ENCODE measurements around the gene MKLN1. TPM values are rescaled to one million over a fixed set of nuclear protein-coding genes. Genes with fewer than 3 reads are reported as not detected.

MKLN1 gene
- total RNA-seq, 3 donors from 2014 or later (not counting 1 experiment from before 2014, with no cell fraction given): 59.1 to 79.6 (median 65.0) TPM

- H3K27me3 Mint-ChIP-seq (ENCODE audit: low read depth in 2 of 2): no peaks in the 10 kb centered on the region
- H3K27ac Mint-ChIP-seq: peak overlapping the region in 1 of 2 donors; percentile 46
- Histone ChIP-seq H3K36me3 (ENCODE audit: control insufficient read depth, insufficient read depth, low read length) (no peaks in the 10 kb centered on the region), H3K27me3 (ENCODE audit: control insufficient read depth, insufficient read depth, low read length) (no peaks in the 10 kb centered on the region), H3K9me3 (ENCODE audit: control insufficient read depth, insufficient read depth, low read length) (no peaks in the 10 kb centered on the region), H3K4me3 (ENCODE audit: low read length) (no peak overlapping the region), H3K27ac (ENCODE audit: low read length) (no peak overlapping the region), H3K4me1 (ENCODE audit: control insufficient read depth, insufficient read depth, low read length) (peaks cover 6% of the 10 kb centered on the region)
- peaks cover 69 to 78% of the 10 kb centered on the region in 2 donors for H3K4me1 Mint-ChIP-seq
- no peak for TF ChIP-seq CTCF (IDR thresholded peaks at IDR 0.05)
- no peak for ATAC-seq
- intact Hi-C loops (cut with micrococcal nuclease): loop anchor here (5.0 kb wide), 1 partner anchor 292 kb away; no protein-coding TSS in a partner anchor
- WGBS (ENCODE audit: insufficient coverage): 86% methylated on average over 1 of the region's 3 CpGs
- no peaks in the 10 kb centered on the region for H3K36me3 Mint-ChIP-seq
- H3K9me3 Mint-ChIP-seq: no peaks in the 10 kb centered on the region
- H3K4me3 Mint-ChIP-seq: peak overlapping the region; percentile 52
- no peak for DNase-seq
These were observed 31.6 kb downstream of the MKLN1 start for GRCh38 chr7:131359136-131359776.

DNA sequence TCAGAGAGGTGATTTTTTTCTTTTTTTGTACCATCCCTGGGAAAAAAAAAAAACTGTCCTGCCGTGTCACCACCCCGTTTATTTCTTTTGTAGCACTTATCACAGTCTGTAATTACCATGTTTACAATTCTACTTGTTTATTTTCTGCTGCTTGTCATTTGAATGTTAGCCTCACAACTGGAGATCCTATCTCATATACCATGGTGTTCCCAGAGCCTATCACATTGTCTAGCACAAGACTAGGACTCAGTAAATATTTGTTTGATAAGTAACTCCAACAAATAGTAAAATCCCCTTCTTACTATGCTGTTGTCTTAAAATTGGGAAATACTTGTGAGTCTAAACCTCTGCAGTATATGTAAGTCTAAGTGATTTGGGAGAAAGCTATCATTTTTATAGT is 36.0 kb downstream of the MKLN1 start:
- Histone ChIP-seq H3K27ac (ENCODE audit: low read length) (no peak overlapping the region), H3K9me3 (ENCODE audit: control insufficient read depth, insufficient read depth, low read length) (no peaks in the 10 kb centered on the region), H3K36me3 (ENCODE audit: control insufficient read depth, insufficient read depth, low read length) (no peaks in the 10 kb centered on the region), H3K27me3 (ENCODE audit: control insufficient read depth, insufficient read depth, low read length) (no peaks in the 10 kb centered on the region), H3K4me3 (ENCODE audit: low read length) (no peak overlapping the region), H3K4me1 (ENCODE audit: control insufficient read depth, insufficient read depth, low read length) (peaks cover 2% of the 10 kb centered on the region)
- no peaks in the 10 kb centered on the region for H3K36me3 Mint-ChIP-seq
- no peak for TF ChIP-seq CTCF (IDR thresholded peaks at IDR 0.05)
- WGBS (ENCODE audit: insufficient coverage): 82% methylated on average over 2 of the region's 2 CpGs
- ATAC-seq: no peak
- no peak for DNase-seq
- H3K27ac Mint-ChIP-seq: peak overlapping the region in 1 of 2 donors; percentile 29
- intact Hi-C loops (cut with micrococcal nuclease): no loop called here
- peaks cover 73 to 79% of the 10 kb centered on the region in 2 donors for H3K4me1 Mint-ChIP-seq
- no peaks in the 10 kb centered on the region for H3K9me3 Mint-ChIP-seq
- no peaks in the 10 kb centered on the region for H3K27me3 Mint-ChIP-seq (ENCODE audit: low read depth in 2 of 2)
- peak overlapping the region; percentile 45 for H3K4me3 Mint-ChIP-seq

DNA sequence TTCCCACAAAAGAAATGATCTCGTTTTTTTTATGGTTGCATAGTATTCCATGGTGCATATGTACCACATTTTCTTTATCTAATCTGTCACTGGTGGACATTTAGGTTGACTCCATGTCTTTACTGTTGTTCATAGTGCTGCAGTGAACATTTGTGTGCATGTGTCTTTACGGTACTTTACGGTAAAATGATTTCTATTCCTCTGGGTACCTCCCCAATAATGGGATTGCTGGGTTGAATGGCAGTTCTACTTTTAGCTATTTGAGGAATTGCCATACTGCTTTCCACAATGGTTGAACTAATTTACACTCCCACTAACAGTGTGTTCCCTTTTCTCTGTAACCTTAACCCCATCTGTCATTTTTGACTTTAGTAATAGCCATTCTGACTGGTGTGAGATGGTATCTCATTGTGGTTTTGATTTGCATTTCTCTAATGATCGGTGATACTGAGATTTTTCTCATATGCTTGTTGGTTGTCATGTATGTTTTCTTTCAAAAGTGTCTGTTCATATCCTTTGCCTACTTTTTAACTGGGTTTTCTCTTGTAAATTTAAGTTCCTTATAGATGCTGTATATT is 37.2 kb downstream of the MKLN1 start:
- peaks cover 65 to 75% of the 10 kb centered on the region in 2 donors for H3K4me1 Mint-ChIP-seq
- WGBS (ENCODE audit: insufficient coverage): 100% methylated on average over 3 of the region's 4 CpGs
- ATAC-seq (no peak), DNase-seq (no peak)
- Histone ChIP-seq H3K9me3 (ENCODE audit: control insufficient read depth, insufficient read depth, low read length) (no peaks in the 10 kb centered on the region), H3K27ac (ENCODE audit: low read length) (no peak overlapping the region), H3K36me3 (ENCODE audit: control insufficient read depth, insufficient read depth, low read length) (no peaks in the 10 kb centered on the region), H3K4me1 (ENCODE audit: control insufficient read depth, insufficient read depth, low read length) (peaks cover 2% of the 10 kb centered on the region), H3K4me3 (ENCODE audit: low read length) (no peak overlapping the region), H3K27me3 (ENCODE audit: control insufficient read depth, insufficient read depth, low read length) (no peaks in the 10 kb centered on the region)
- H3K27me3 Mint-ChIP-seq (ENCODE audit: low read depth in 2 of 2): no peaks in the 10 kb centered on the region
- H3K27ac Mint-ChIP-seq: no peak overlapping the region
- no peaks in the 10 kb centered on the region for H3K9me3 Mint-ChIP-seq
- intact Hi-C loops (cut with micrococcal nuclease): loop anchor here (5.0 kb wide), 1 partner anchor 38 kb away; the partner anchor contains the start of gene MKLN1
- H3K4me3 Mint-ChIP-seq: no peak overlapping the region
- no peak for TF ChIP-seq CTCF (IDR thresholded peaks at IDR 0.05)
- no peaks in the 10 kb centered on the region for H3K36me3 Mint-ChIP-seq
